ENCODE results near the gene PLXNA4.

DNA sequence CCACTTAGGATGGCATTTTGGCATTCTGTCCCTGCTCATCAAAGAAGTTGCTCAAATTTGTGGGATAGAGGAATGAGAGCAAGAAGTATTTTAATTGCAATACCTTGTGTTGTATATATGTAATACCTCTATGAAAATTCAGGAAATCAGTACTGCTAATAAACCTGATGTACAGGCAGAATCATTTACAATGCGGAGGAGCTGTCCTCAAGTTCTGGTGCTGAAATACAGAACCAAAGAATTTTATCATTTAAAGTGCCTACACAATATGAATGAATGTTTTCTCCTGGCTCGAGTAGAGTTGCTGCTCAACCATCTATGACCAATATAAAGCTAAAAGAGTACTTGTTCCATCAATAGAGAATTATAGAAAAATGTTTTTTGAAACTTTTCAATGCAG lies 305.8 kb downstream of the PLXNA4 start:
- TF ChIP-seq, protein P1, sequence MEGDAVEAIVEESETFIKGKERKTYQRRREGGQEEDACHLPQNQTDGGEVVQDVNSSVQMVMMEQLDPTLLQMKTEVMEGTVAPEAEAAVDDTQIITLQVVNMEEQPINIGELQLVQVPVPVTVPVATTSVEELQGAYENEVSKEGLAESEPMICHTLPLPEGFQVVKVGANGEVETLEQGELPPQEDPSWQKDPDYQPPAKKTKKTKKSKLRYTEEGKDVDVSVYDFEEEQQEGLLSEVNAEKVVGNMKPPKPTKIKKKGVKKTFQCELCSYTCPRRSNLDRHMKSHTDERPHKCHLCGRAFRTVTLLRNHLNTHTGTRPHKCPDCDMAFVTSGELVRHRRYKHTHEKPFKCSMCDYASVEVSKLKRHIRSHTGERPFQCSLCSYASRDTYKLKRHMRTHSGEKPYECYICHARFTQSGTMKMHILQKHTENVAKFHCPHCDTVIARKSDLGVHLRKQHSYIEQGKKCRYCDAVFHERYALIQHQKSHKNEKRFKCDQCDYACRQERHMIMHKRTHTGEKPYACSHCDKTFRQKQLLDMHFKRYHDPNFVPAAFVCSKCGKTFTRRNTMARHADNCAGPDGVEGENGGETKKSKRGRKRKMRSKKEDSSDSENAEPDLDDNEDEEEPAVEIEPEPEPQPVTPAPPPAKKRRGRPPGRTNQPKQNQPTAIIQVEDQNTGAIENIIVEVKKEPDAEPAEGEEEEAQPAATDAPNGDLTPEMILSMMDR (IDR thresholded peaks at IDR 0.05; ENCODE audit: poor library complexity), result no peak
- no peak for TF ChIP-seq EZH2 (IDR thresholded peaks at IDR 0.05; ENCODE audit: borderline replicate concordance)

Data from hepatocyte (in vitro differentiated cells).